GF-D8 (cell line): ENCODE measurements around the gene ADAMTS8.

Experiments used
- DNase-seq: peaks from one replicate; lab custom pipeline; 2025; lab: John Stamatoyannopoulos, UW

ADAMTS8 gene

DNA sequence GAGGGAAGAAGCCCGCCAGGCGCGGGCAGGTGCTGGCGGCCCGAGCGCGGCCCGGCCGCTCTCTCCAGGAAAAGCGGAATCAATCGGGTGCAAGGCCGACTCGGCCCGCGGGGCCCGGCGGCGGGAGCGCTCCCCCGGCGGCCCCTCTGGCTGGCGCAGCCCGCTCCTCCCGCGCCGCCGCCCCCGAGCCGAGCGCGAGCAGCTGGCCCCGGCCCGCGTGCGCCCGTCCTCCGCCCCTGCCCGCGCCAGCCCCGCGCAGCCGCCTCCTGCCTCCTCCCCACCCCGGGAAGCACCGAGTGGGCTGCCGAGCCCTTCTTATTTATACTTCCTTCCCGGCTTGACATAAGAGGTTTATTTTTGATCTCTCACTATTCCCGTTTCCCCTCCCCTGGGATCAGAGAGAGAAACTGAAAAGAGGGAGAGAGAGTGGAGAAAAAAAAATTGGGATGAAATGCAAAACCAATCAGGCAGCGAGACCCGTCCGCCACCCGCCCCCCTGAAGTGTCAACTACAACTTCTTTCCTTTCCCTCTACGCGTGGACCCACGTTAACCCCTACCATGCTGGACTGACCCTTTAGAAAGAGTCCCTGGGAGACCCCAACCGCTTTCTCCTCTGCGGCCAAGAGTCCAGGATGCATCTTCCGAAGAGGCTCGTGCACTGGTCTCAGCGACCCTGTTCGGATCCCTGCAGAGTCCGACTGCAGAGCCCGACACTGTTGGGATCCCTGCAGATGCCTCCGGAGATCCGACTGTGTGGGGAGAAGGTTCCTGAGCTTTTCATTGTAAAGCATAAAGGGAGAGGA lies at the start of gene ADAMTS8:
Gene ADAMTS8 (minus strand): TSS at position 294 of the 804 bp plus-strand sequence. CDS start 323 bp downstream, outside the sequence.
- no peak for DNase-seq

DNA sequence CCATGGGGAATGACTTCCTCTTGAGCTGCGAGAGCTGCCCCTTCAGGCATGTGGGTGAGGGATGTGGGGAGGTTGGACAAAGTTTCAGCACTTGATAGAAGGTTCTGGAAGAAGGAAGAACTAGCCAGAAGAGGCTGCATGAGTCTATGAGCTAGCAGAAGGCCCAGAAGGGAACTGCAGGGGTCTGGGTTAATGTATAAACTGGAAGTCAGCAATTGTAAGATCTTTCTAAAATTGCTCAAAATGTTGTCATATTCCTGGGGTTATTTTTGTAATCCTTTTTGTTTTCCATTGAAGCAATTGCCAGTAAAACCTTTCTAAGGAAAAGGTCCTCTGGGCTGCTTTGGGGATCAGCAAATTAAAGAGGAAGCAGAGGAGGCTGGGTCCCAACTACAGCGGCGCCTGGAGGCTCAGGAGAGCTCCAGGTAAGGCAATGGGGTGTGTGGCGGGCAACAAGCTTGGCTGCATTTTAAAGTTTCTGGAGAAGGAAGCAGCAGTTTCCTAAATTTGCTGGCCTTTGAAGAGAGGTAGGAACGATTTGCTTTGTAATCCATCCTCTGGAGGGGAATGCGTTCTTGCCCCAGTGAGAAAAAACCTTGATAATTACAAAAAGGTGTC lies 49.3 kb upstream of the ADAMTS8 start:
- DNase-seq, result no peak

DNA sequence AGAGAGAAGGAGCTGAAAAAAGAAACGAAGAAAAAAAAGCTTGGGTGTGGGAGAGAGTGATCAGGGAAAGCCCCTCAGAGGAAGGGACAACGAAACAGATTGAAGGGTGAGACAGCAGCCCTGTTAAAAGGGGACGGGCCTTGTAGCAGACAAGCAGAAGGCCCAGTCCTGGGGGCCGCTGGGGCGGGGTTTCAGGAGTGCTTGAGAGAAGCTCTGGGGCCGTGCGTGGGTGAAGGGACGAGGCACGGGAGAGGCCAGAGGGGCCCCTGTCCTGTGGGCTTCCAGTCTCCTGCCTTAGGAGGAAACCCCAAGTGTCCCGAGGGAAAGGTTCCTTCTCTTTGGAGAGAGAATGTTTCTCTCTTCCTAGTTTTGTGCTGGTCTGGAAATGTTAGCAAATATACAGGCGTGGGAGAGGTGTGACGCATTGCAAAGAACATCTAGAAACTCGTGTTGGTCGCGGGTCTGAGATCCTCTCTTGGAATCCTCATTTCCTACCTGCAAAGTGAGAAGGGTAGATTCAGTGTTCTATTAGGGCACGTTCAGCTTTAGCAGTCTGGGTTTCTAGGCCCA lies 48.6 kb upstream of the ADAMTS8 start:
- DNase-seq, result no peak

GRCh38 chr11:130476200-130476921 lies 48.0 kb upstream of the ADAMTS8 start:
- DNase-seq, result no peak

DNA sequence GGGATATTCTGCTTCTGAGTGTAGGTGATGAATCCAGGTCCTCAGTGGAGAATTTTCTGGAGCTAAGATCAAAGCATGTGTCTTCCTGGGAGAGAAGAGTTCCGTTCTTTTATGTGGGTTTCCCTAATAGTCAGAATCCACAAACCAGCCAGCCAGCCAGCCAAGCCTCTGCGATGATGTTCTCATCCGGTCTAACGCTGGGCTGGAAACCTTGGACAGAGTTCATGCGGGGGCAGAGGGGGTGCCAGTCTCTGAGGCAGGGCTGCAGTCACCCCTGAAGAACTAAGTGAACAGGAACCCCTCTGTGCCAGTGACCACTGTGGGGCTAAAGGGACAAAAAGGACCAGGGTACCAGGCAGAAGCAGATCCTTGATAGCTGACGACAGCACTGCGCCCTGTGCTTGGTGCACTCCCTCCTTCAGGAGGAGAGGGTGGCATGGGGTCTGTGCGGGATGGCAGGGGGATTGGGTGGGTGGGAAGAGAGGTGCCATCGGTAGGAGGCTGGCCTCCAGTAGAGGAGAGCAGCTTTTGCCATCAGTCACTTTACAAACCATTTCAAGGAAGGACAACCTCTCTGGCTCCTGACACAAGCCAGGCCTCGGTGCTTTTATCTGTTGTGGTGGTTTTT lies 47.1 kb upstream of the ADAMTS8 start:
- no peak for DNase-seq

DNA sequence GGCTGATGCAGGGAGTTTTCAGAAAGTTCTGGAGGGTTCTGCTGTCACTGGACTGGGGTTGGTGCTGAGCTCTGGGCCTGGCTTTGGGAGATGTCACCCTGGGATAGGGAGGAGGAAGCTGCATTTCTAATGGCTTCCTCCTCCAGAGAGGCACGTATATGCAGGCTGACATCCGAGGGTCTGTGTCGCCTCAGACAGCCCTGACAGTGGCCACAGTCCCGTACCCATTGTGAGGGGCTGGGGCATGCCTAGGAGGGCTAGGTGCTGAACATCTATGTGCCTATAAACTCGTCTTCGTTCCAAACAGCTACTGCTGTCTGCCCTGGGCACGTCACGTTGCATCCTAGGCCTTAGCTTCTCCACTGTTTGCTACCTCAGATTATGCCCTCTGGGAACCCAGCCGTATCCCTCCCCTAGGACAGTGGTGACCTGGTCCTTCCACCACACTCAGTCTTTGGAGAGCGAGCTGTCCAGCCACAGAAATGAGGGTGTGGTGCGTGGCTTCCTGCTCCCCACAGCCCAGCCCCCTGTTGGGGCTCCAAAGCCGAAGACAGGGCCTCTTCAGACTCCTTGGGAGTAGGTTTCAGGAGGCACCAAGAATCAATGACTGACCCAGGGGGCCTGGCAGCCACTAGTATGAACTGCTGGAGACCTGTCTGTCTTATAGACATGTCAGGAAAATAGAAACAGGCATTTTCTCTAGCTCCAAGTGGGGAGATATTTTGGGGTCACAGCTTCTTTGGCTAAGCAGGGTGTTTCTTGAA lies 46.4 kb upstream of the ADAMTS8 start:
- DNase-seq, result no peak

DNA sequence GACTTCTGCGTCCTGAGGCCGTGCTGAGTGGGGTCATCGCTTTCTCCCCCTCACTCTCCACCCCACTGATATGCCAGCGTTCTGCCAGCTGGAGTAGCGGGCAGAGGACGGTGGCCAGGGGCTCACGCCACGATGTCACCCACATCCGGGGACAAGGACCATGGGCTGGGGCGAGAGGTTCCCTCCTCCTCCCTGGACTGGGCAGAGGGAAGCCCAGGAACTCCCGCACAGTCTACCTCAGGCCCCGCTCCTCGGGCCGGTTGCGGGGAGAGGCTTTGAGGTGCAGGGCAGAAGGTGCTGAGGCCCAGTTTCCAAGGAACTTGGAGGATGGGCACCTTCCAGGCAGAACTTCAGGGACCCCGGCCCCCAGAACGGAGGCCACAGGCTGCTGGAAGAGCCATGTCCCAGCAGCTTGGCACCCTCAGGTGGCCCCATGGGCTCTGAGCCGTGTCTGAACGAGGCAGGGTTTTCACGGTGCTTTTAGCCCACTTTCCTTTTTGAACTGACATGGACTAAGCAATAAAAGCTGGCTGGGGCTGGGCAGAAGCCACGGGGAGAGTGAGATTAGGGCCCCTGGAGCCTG lies 45.5 kb upstream of the ADAMTS8 start:
- no peak for DNase-seq

DNA sequence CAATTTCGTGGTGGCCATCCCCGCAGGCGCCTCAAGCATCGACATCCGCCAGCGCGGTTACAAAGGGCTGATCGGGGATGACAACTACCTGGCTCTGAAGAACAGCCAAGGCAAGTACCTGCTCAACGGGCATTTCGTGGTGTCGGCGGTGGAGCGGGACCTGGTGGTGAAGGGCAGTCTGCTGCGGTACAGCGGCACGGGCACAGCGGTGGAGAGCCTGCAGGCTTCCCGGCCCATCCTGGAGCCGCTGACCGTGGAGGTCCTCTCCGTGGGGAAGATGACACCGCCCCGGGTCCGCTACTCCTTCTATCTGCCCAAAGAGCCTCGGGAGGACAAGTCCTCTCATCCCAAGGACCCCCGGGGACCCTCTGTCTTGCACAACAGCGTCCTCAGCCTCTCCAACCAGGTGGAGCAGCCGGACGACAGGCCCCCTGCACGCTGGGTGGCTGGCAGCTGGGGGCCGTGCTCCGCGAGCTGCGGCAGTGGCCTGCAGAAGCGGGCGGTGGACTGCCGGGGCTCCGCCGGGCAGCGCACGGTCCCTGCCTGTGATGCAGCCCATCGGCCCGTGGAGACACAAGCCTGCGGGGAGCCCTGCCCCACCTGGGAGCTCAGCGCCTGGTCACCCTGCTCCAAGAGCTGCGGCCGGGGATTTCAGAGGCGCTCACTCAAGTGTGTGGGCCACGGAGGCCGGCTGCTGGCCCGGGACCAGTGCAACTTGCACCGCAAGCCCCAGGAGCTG lies 44.8 kb upstream of the ADAMTS8 start:
- DNase-seq, result no peak

DNA sequence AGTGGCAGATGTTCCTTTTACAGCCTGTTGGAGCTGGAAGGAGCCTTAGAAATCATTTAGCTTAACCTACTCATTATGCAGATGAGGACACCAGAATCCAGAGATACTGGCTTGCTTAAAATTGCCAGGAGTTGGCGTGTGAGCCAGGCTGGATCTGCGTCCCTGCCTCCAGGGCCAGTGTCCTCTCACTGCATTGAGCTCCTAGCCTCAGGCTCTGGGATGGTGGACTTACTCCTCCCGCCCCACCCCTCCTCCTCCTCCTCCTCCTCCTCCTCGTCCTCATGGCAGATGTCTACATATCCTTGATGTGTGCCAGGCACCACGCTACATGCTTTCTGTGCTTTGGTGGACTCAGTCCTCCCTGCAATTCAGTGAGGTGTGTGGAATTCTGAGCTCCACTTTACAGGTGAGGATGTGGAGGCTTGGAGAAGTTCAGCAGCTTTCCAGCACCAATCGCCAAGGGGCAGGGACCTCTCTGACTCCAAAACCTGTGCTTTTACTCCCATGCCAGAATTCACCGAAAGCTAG lies 44.1 kb upstream of the ADAMTS8 start:
- no peak for DNase-seq

DNA sequence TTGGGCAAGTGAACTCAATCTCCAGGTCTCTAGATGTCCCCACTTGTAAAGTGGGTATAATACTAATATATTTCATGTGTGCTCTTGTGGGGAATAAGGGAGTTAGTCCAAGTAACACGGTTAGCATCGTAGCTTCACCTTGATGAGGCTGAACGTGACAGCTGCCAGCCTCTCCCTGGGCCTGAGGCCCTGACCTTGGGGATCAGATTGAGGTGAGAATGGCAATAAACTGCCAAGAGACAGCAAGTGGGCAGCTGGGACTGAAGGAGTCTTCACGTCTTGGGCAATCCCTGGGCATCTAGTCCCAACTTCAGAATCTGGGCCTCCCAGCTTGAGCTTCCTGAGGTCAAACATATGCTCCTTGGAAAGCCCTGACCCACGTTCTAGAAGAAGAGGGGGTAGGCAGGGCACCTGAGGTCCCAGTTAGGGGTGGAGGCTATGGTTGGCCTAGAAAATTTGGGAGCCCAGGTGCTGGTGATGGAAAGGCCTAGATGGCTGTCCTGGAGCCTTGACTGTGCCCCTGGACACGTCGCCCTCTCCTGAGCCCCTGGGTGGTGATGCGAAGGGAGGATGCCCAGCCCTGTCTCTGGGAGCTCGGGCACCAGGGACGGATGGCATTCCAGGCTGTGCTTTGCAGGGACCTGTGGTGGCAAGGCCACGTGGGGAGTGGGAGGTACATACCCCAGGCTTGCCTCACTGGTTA lies 43.5 kb upstream of the ADAMTS8 start:
- no peak for DNase-seq

GRCh38 chr11:130470832-130471706 lies 42.7 kb upstream of the ADAMTS8 start:
- DNase-seq, result no peak

GRCh38 chr11:130469181-130469580 lies 40.8 kb upstream of the ADAMTS8 start:
- no peak for DNase-seq

- DNase-seq, result no peak
These were observed 38.9 kb upstream of the ADAMTS8 start for GRCh38 chr11:130467116-130467900.

DNA sequence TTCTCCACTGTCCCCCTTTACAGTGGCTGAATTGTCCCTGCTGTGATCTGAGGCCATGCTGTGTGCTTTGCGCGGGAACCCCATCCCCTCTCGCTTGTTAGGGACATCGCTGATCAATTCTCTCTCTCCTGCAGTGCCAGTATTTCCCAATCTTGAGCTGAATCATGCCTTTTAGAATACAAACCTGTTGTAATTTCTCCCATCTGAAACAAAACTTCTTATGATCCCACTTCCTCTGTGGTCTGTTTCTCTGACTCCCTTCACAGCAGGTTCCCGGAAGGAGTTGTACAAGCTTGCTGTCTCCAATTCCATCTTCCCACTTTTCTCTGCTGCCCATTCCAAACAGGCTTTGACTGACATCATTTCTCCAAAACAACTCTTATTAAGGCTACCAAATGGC lies 36.9 kb upstream of the ADAMTS8 start:
- DNase-seq, result no peak

DNA sequence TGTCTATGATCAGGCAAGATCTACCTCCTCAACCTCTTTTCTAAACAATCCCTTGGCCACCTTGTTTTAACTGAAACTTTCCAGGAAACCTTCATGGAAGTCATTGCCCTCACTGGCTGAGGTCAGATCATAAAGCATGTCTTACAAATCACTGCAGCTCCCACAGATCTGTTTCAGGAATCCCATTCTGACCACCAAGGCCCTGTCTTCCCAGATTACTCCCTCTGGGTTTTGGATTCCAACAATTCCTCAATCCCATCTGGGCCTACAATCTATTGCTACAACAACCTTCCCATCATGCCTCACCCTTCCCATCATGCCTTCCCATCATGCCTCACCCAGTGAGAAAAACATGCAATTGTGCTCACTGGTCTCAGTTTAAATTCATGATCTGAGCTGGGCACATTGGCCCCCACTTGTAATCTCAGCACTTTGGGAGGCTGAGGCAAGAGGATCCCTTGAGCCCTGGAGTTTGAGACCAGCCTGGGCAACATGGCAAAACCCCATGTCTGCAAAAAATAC lies 35.9 kb upstream of the ADAMTS8 start:
- DNase-seq, result no peak

- no peak for DNase-seq
These were observed 34.5 kb upstream of the ADAMTS8 start for GRCh38 chr11:130462931-130463330.
